COLO829 (cell line): Measurements from ENCODE around the gene CFAP57.

ENCODE experiments used
- DNase-seq: peaks from one replicate; pipeline ENCODE4 v3.0.0; 2012; ENCODE audit warnings: low spot score

Gene CFAP57

GRCh38 chr1:43277116-43277876 is 105.2 kb downstream of the CFAP57 start:
- no peak for DNase-seq

DNA sequence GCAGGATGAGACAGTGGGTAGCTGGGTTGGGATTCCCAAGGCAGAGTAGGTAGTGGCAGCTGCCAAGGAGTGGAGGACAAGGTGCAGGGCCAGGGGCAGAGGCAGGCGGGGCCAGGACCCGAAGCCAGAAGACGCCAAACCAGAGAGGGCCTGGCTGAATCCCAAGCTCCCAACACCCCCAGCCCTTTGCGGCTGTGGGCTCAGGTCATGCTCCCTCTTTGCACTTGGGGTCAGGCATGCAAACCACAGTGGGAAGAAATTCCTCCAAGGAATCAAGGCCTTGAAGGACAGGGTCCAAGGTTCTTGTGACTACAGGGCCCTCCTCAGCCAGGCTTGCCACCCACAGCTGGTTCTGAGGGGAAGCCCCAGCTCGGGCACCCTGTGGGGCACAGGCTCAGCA is 107.0 kb downstream of the CFAP57 start:
- DNase-seq: no peak

GRCh38 chr1:43279666-43280065 is 107.5 kb downstream of the CFAP57 start:
- DNase-seq: no peak

DNA sequence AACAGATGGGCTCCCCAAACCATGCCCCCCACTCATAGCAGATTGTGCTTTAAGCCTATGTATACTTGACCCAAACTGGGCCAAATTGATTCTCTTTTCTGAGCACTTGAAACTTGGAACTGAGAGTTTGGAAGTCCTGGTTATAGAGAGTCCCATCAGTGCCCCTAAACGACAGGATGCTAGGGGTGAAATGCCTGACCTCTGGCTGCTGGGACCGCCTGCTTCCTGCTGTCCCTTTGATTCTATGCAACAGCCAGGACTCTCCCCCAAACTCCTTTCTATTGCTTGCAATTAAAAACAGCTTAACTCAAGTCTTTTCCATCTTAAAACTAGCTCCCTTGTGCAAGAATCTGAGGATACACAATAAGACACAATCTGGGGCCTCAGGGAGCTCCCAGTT is 108.6 kb downstream of the CFAP57 start:
- no peak for DNase-seq

- no peak for DNase-seq
Observed at GRCh38 chr1:43282220-43283195, 110.4 kb downstream of the CFAP57 start.

GRCh38 chr1:43284065-43284464 is 111.9 kb downstream of the CFAP57 start:
- DNase-seq: no peak

GRCh38 chr1:43284546-43285110 is 112.5 kb downstream of the CFAP57 start:
- DNase-seq: no peak

GRCh38 chr1:43285269-43285990 is 113.3 kb downstream of the CFAP57 start, which contains the start of gene C1orf210:
Gene C1orf210 (minus strand): TSS chr1:43285581. CDS start chr1:43283270, 2,311 bp downstream.
- no peak for DNase-seq

DNA sequence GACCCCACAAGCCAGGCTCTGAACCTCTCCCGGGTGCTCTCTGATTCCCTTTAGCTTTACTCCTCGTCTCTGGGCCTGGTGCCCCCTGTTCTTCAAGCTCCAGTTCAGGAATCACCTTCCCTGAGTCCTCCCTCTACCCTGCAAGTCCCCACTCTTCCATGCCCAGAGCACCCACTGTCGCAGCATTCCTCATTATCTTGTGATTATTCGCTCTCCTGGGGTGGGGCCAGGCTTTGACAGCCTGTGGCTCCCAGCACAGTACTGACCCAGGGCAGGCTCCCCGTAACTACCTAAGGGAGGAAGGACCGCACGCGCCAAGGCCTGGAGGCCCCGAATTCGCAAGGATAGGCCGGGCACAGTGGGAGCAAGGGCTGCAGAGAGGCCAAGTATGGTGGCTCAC is 114.0 kb downstream of the CFAP57 start:
- DNase-seq: no peak

- no peak for DNase-seq
Observed at GRCh38 chr1:43286533-43286932, 114.4 kb downstream of the CFAP57 start.

GRCh38 chr1:43288058-43288784 is 116.1 kb downstream of the CFAP57 start:
- no peak for DNase-seq

DNA sequence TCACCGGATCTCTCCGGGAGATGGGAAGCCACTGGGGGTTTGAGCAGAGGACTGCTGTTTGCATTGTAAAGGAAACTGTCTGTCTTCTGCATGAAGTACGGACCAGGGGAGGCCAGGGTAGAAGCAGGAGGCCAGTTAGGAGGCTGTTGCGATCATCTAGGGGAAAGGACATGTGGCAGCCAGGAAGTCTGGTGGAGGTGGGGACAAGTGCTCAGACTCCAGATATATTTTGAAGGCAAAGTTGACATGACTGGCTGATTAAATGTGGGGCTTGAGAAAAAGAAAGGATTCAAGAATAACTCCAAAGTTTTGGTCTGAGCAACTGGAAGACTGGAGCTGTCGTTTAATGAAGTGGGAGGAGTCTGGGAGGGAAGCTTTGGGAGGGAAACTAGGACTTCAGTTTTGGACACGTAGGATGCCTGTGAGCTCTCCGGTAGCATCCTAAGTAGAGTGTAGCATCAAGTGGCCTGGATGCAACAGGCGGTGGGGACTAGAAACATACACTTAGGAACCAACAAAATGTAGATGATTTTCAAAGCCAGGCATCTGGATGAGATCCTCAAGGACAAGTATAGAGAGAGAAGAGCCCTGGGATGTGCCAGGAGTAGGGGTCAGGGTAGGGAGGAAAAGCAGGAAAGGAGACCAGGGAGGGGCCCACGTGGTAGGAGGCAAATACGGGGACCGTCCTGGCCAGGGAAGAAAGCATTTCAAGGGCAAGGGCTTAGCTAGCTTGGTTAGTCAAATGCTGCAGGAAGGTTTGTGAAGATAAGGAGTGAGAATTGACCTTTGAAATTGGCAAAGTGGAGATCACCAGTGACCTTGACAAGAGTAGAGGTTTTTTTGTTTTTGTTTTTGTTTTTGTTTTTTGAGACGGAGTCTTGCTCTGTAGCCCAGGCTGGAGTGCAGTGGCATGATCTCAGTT is 116.9 kb downstream of the CFAP57 start:
- DNase-seq: no peak

DNA sequence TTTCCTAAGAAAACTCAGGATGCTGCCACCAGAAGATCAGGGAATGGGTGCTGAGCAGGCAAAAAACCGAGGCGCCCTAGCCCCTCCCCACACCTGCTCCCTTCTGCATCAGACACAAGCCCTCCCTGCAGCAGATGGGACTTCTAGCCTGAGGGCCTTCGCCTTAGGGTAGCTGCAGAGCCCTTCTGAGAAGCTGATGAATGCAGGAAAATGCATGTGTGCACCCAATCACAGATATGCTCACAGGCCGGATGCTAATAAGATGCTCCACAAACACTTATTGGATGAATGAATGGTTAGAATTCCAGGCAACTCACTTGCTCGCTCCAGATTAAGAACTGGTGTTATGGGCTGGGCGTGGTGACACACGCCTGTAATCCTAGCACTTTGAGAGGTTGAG is 120.1 kb downstream of the CFAP57 start:
- DNase-seq: no peak

GRCh38 chr1:43292679-43293078 is 120.5 kb downstream of the CFAP57 start:
- DNase-seq: no peak

DNA sequence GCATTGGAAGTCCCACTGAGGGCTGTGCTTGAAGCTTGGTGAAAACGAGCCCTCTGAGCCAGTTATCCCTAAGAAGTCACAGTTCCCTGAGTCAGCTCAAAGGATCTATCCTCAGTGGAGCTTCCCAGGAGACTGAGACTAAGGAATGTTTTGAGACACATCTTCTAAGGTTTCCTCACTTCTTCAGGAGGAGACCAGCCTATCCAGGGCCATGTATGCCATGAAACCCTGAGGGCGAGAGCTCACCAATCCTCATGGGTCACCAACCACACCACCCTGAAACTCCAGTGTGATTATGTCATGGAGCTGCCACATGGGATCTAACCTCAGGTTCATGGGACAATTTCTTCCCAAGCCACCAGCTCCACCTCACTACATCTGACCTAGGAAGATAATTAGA is 121.0 kb downstream of the CFAP57 start:
- DNase-seq: no peak

- DNase-seq: no peak
Observed at GRCh38 chr1:43293896-43294760, 122.0 kb downstream of the CFAP57 start.

- no peak for DNase-seq
Observed at GRCh38 chr1:43294761-43295160, 122.6 kb downstream of the CFAP57 start.

- no peak for DNase-seq
Observed at GRCh38 chr1:43296207-43296606, 124.1 kb downstream of the CFAP57 start.

- DNase-seq: no peak
Observed at GRCh38 chr1:43298055-43298454, 125.9 kb downstream of the CFAP57 start.
